ENCODE results near the gene PBX4. TPM values are rescaled to one million over a fixed set of nuclear protein-coding genes. Genes with fewer than 3 reads are reported as not detected.
"Not testable (repeated sequence)": the region's sequence is repeated elsewhere in the genome, so short reads cannot be mapped to it uniquely, and the experiment has no call there.

The PBX4 gene
- polyA plus RNA-seq, 1 experiment, result 1.9 TPM

DNA sequence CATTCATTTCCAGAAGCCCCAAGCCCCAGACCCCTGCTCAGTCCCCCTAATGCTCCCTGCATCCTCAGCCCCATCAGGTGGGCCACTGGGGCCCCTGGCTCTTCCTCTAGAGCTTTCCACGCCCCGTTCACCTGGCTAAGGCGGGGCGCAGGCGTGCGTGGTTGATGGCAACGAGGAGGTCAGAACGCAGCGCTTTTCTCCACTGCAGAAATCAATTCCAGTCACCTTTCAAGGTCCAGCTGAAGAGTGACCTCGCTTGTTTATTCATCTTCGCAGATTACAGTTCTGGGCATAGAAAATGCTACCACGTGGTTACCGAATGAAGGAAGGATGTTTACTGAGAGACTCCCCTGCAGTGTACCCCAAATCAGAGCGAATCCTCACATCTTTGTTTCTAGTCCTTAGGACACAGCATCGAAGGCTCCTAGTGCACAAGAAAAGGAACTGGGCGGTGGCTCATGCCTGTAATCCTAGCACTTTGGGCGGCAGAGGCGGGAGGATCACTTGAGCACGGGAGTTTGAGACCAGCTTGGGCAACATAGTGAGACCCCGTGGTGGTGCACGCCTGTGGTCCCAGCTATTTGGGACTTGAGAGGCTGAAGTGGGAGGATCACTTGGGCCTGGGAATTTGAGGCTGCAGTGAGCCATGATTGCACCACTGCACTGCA is 828 bp upstream of the PBX4 start:
- H3K4me3 ChIP-seq (ENCODE audit: low read depth, low read length), result peak overlapping the region; percentile 64
- TF ChIP-seq, protein P1, sequence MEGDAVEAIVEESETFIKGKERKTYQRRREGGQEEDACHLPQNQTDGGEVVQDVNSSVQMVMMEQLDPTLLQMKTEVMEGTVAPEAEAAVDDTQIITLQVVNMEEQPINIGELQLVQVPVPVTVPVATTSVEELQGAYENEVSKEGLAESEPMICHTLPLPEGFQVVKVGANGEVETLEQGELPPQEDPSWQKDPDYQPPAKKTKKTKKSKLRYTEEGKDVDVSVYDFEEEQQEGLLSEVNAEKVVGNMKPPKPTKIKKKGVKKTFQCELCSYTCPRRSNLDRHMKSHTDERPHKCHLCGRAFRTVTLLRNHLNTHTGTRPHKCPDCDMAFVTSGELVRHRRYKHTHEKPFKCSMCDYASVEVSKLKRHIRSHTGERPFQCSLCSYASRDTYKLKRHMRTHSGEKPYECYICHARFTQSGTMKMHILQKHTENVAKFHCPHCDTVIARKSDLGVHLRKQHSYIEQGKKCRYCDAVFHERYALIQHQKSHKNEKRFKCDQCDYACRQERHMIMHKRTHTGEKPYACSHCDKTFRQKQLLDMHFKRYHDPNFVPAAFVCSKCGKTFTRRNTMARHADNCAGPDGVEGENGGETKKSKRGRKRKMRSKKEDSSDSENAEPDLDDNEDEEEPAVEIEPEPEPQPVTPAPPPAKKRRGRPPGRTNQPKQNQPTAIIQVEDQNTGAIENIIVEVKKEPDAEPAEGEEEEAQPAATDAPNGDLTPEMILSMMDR (IDR thresholded peaks at IDR 0.05; ENCODE audit: insufficient read depth, low read depth, low read length), result no peak
- H3K27me3 ChIP-seq (ENCODE audit: control insufficient read depth, insufficient read depth, low read length), result no peaks in the 10 kb centered on the region
- ChIA-PET CTCF (interaction anchor here (1.1 to 1.9 kb wide), 2 partner anchors 67 to 87 kb away, joined by 4 read pairs; no protein-coding TSS in a partner anchor), POLR2A (no interaction called here)
- H3K36me3 ChIP-seq (ENCODE audit: control insufficient read depth, insufficient read depth, low read length), result no peaks in the 10 kb centered on the region
- DNase-seq (ENCODE audit: low read depth), result no peak

DNA sequence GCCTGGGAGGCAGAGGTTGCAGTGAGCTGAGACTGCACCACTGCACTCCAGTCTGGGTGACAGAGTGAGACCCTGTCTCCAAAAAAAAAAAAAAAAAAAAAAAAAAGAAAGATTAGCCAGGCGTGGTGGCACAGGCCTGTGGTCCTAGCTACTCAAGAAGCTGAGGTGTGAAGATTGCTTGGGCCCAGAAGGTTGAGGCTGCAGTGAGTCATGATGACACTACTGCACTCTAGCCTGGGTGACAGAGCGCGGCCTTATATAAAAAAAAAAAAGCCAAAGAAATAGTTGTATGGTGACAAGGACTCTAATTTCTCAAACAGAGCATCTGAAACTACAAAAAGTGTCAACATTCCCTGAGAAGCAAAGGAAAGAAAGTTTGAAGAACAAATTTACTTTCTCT is 3.4 kb downstream of the PBX4 start:
- POLR2A ChIA-PET, result no interaction called here
- H3K4me3 ChIP-seq (ENCODE audit: low read depth, low read length), result no peak overlapping the region
- CTCF ChIA-PET, result no interaction called here
- no peaks in the 10 kb centered on the region for H3K36me3 ChIP-seq (ENCODE audit: control insufficient read depth, insufficient read depth, low read length)
- TF ChIP-seq, protein P1 (IDR thresholded peaks at IDR 0.05; ENCODE audit: insufficient read depth, low read depth, low read length), result no peak
- DNase-seq (ENCODE audit: low read depth), result no peak
- H3K27me3 ChIP-seq (ENCODE audit: control insufficient read depth, insufficient read depth, low read length), result no peaks in the 10 kb centered on the region

DNA sequence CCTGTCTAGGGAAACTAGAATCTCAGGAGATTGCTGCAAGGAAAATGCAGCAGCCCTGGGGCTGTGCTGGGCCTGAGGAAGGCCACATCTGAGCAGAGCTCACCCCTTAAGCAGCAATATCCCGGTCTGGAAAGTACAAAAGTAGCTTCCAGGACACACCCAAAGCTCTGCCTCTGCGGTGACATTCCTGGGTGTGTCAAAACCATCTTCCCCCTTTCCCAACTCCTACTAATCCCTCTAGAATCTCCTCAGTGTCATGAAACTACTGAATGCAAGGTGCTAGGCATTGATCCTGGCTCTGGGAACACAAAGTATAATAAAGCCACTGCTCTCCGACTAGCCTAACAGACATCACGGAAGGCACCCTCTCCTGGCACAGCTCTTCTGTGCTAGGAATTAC is 5.0 kb downstream of the PBX4 start:
- H3K4me3 ChIP-seq (ENCODE audit: low read depth, low read length), result no peak overlapping the region
- H3K36me3 ChIP-seq (ENCODE audit: control insufficient read depth, insufficient read depth, low read length), result no peaks in the 10 kb centered on the region
- TF ChIP-seq, protein P1 (IDR thresholded peaks at IDR 0.05; ENCODE audit: insufficient read depth, low read depth, low read length), result no peak
- DNase-seq (ENCODE audit: low read depth), result peak; percentile 39
- ChIA-PET CTCF (interaction anchor here (0.7 kb wide), 1 partner anchor 82 kb away, joined by 3 read pairs; no protein-coding TSS in a partner anchor), POLR2A (interaction anchor here (0.5 kb wide), 1 partner anchor 11 kb away, joined by 8 read pairs; no protein-coding TSS in a partner anchor)
- no peaks in the 10 kb centered on the region for H3K27me3 ChIP-seq (ENCODE audit: control insufficient read depth, insufficient read depth, low read length)

DNA sequence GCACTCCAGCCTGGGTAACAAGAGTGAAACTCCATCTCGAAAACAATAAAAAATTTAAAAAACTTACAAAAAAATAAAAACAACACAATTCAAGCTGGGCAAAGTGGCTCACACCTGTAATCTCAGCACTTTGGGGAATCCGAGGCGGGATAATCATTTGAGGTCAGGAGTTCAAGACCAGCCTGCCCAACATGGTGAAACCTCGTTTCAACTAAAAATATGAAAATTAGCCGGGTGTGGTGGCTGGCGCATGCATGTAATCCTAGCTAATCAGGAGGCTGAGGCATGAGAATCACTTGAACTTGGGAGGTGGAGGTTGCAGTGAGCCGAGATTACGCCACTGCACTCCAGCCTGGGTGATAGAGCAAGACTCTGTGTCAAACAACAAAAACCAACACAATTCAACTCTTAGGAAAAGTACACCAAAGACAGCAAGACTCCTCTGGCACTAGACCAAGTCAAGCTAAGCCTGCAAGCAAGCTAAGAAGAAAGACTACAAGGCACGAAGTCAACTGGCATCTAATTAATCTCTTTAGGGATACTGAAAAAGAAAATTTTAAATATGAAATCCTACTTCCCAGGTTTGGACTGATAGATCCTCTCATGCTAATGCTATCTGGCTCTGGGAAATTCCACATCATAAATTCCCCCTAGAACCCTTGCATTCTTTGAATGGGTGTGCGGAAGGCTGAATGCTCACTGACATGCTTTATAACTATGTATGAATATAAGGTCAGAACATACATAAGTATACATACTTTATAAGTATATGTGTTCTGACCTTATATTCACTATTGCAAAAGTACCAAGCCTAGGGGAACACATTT is 7.9 kb downstream of the PBX4 start:
- H3K36me3 ChIP-seq (ENCODE audit: control insufficient read depth, insufficient read depth, low read length), result no peaks in the 10 kb centered on the region
- DNase-seq (ENCODE audit: low read depth), result no peak
- no peak overlapping the region for H3K4me3 ChIP-seq (ENCODE audit: low read depth, low read length)
- POLR2A ChIA-PET, result no interaction called here
- no peaks in the 10 kb centered on the region for H3K27me3 ChIP-seq (ENCODE audit: control insufficient read depth, insufficient read depth, low read length)
- TF ChIP-seq, protein P1 (IDR thresholded peaks at IDR 0.05; ENCODE audit: insufficient read depth, low read depth, low read length), result no peak
- CTCF ChIA-PET, result no interaction called here

DNA sequence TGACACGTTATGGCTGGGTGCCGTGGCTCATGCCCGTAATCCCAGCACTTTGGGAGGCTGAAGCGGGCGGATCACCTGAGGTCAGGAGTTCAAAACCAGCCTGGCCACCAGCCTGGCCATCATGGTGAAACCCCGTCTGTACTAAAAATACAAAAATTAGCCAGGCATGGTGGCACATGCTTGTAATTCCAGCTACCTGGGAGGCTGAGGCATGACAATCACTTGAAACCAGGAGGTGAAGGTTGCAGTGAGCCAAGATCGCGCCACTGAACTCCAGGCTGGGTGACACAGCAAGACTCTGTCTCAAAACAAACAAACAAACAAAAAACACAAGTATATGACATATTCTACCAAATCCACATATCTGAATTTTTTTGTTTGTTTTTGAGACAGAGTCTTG is 11.8 kb downstream of the PBX4 start:
- POLR2A ChIA-PET; DNase-seq (ENCODE audit: low read depth); H3K27me3 ChIP-seq (ENCODE audit: control insufficient read depth, insufficient read depth, low read length); H3K4me3 ChIP-seq (ENCODE audit: low read depth, low read length); CTCF ChIA-PET; H3K36me3 ChIP-seq (ENCODE audit: control insufficient read depth, insufficient read depth, low read length): not testable (repeated sequence)

All from BJ (cell line).